K562 (cell line): ENCODE data around the gene DOCK6. TPM values are rescaled to one million over a fixed set of nuclear protein-coding genes. Genes with fewer than 3 reads are reported as not detected.

Experiments used
- AFF4 ChIP-seq: sonication (generic); formaldehyde crosslinking; IDR thresholded peaks from 2 replicates; pipeline ENCODE4 v1.8.0; 2023; ENCODE audit warnings: mild to moderate bottlenecking, missing genetic modification reagents
- CBFA2T3 ChIP-seq: fragments of 450-650 bp; IDR thresholded peaks from 2 replicates; pipeline ENCODE4 v1.6.1; 2017
- CEBPB ChIP-seq: fragments of 450-650 bp; IDR thresholded peaks from 2 replicates; pipeline ENCODE4 v1.6.1; 2016; ENCODE audit warnings: missing genetic modification characterization, missing compliant biosample characterization
- CTCF ChIP-seq, 3 experiments: IDR thresholded peaks in 2 of 3; conservative IDR thresholded peaks in 1 of 3; 2 replicates each; pipeline ENCODE4 v1.5.1; 2011 to 2012; ENCODE audit warnings: low read length in 3 of 3, mild to moderate bottlenecking in 3 of 3, control low read depth in 2 of 3, improper control_type of control experiment in 1 of 3, inconsistent platforms in 1 of 3, low read depth in 1 of 3, mixed read lengths in 1 of 3, moderate library complexity in 1 of 3; ENCODE audit not compliant: insufficient read depth in 2 of 3
- DPF2 ChIP-seq: fragments of 450-650 bp; IDR thresholded peaks from 2 replicates; pipeline ENCODE4 v1.6.1; 2016
- GTF3C2 ChIP-seq: IDR thresholded peaks from 3 replicates; pipeline ENCODE4 v1.6.1; 2011; ENCODE audit warnings: borderline replicate concordance, mild to moderate bottlenecking, moderate library complexity; ENCODE audit not compliant: insufficient read length; ENCODE audit errors: extremely low read depth
- HDAC2 ChIP-seq: fragments of 450-650 bp; IDR thresholded peaks from 2 replicates; pipeline ENCODE4 v1.6.1; 2016; ENCODE audit warnings: mild to moderate bottlenecking
- NCOA1 ChIP-seq: fragments of 450-650 bp; IDR thresholded peaks from 2 replicates; pipeline ENCODE4 v1.6.1; 2016; ENCODE audit warnings: low read depth
- NCOA4 ChIP-seq: fragments of 450-650 bp; IDR thresholded peaks from 2 replicates; pipeline ENCODE4 v1.6.1; 2018; ENCODE audit warnings: mild to moderate bottlenecking; ENCODE audit not compliant: partially characterized antibody
- TAL1 ChIP-seq: fragments of 450-650 bp; IDR thresholded peaks from 2 replicates; pipeline ENCODE4 v1.6.1; 2016; ENCODE audit warnings: mild to moderate bottlenecking
- XRCC5 ChIP-seq: fragments of 200-400 bp; formaldehyde crosslinking; IDR thresholded peaks from 2 replicates; pipeline ENCODE4 v1.6.1; 2017; ENCODE audit warnings: low read depth, mild to moderate bottlenecking, low read length
- ZBTB34 ChIP-seq: fragments of 250-450 bp; sonication (Bioruptor Pico); IDR thresholded peaks from 2 replicates; pipeline ENCODE4 v1.8.0; 2021; ENCODE audit warnings: mild to moderate bottlenecking, moderate library complexity
- ZNF696 ChIP-seq: fragments of 250-450 bp; sonication (Bioruptor Pico); conservative IDR thresholded peaks from 2 replicates; pipeline ENCODE4 v1.4.0; 2020; ENCODE audit warnings: mild to moderate bottlenecking, moderate library complexity
- ZSCAN29 ChIP-seq: fragments of 450-650 bp; IDR thresholded peaks from 2 replicates; pipeline ENCODE4 v1.6.1; 2017
- polyA plus RNA-seq, 8 experiments: library from polyadenylated mRNA; depleted of rRNA in 4 of 8; stranded (reverse) in 5 of 8; unstranded in 3 of 8; fragments of >200 nt; fragmentation: Nextera tagmentation in 2 of 8; fragmentation: Illumina TruSeq in 1 of 8; extraction: Ambion mirVana in 2 of 8; extraction: Trizol in 1 of 8; gene quantifications; 2 replicates each; pipeline versions ENCODE4 v1.2.1 to v1.2.3, GENCODE V29; 2011 to 2014; ENCODE audit warnings: inconsistent platforms in 1 of 8, missing spikeins in 1 of 8
- total RNA-seq, 7 experiments: library from RNA; depleted of rRNA in 6 of 7; stranded (reverse); fragments of >200 nt in 6 of 7; fragmentation: Illumina TruSeq in 2 of 7; extraction: Trizol in 2 of 7; gene quantifications; 2 replicates each; pipeline versions ENCODE4 v1.2.1 to v1.2.3, GENCODE V29; 2011 to 2021; ENCODE audit warnings: low replicate concordance in 1 of 7

DOCK6 gene
- total and polyA plus RNA-seq, 9 of the 15 experiments (the other 6 are each of a cell fraction or from before 2014, with no cell fraction given), result 0.35 to 19.3 (median 3.8) TPM

DNA sequence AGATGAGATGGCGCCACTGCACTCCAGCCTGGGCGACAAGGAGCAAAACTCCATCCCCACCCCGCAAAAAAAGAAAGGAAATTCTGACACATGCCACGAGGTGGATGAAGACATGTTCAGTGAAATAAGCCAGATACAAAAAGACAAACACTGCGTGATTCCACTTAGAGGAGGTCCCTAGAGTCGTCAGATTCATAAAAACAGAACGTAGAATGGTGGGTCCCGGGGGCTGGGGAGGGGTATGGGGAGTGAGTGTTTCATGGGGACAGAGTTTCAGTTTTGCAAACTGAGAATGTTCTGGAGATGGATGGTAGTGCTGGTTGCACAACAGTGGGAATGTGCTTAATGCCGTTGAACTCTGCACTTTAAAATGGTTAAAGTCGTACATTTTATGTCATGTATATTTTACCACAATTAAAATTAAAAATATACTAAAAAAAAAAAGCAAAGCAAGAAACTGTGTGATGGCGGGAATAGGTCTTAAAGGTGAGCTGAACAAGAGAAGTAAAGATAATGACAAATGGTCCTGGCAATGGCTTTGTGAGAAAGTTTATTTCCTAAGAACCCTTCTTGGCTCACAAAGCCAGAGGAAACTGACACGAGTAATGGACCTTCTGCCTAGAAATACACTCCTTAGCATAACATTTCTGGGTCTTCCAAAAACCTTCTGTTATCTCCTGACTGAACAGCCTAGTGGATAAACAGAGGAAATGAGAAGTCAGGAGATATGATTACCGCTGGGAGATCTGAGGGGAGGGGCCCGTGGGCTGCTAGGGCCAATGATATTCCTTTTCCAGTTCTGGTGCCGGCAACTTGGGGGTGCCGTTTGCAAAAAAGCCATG, 102.5 kb downstream of the DOCK6 start (continued):
- TF ChIP-seq CTCF (IDR thresholded peaks at IDR 0.05 in 2 of 3, conservative IDR thresholded peaks at IDR 0.05 in 1 of 3; ENCODE audit: insufficient read depth in 2 of 3, low read depth in 1 of 3, low read length in 3 of 3), result peak in 2 of 3 experiments; percentile 13 to 21; a peak in 2 of 6 replicates
- TF ChIP-seq NCOA1, result no peak
- peak; percentile 72; the same call in 1 of the 2 replicates for TF ChIP-seq DPF2
- no peak for TF ChIP-seq GTF3C2
- no peak for TF ChIP-seq AFF4 (CRISPR knock-in tag)
- no peak for TF ChIP-seq ZNF696 (CRISPR knock-in tag)
- TF ChIP-seq ZSCAN29, result no peak
- TF ChIP-seq ZBTB34 (CRISPR knock-in tag), result no peak
- TF ChIP-seq CEBPB (tag), result peak; percentile 49
- TF ChIP-seq TAL1, result peak; percentile 17; the same call in 1 of the 2 replicates
- TF ChIP-seq HDAC2, result peak; percentile 54; the same call in 1 of the 2 replicates
- TF ChIP-seq CBFA2T3, result peak; percentile 53
- TF ChIP-seq XRCC5, result no peak
- no peak for TF ChIP-seq NCOA4
